EL (cell line): ENCODE results near the gene TXNDC5.
"Not testable (repeated sequence)": the region's sequence is repeated elsewhere in the genome, so short reads cannot be mapped to it uniquely, and the experiment has no call there.

Experiments used
- DNase-seq: peaks from one replicate; pipeline ENCODE4 v3.0.0-alpha.2; 2016

Gene TXNDC5

DNA sequence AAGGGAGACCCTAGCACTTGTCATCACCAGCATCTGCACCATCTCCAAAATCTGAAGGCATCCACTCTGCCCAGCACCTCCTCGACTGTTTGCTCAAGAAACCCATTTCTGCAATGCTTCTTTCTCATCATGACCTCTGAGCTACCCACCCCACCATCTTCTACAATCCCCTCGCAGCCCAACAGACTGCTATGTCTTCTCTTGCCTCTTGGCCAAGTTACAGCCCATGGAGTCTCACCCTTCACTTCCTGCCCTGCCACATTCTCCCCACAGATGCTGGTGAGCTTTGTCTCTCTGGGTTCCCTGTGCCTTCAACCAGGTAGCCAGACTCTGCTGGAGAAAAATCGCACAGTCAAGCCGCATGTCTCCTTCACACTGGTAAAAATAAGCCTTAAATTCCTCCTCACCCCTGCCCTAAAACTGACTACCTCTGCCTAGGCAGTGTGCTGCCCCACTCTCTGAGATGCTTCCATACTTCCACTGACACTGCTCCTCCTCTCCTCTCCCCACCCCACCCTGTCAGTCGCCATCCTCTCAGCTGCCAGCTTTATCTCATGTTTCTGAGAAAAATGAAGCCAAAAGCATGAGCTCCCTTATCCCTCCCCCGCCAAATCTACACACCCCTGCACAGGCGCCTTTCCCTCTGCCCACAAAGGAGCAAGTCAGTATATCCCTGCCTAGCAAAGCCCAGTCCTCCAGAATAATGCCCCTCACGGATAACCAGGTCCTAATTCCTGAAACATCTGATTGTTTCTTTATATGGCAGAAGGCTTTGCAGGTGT, 2.3 kb upstream of the TXNDC5 start:
- no peak for DNase-seq

DNA sequence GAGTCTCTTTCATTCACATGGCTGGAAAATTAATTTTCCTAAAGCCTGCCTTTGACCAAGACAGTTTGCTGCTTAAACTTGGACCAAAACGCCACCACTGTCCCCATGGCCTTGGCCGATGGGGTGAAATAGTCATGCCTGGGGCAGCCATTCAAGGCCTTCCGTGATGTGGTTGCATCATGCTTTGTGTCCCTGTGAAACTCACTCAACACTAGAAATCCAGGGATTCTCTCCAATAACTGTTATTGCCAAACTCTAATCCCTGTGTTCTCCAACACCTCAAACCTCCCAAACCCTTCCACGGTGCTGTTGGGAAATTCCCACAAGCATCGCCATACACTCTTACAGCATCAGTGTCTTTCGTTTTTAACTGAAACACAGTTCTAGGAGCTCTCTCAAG, 1.4 kb upstream of the TXNDC5 start:
- no peak for DNase-seq

DNA sequence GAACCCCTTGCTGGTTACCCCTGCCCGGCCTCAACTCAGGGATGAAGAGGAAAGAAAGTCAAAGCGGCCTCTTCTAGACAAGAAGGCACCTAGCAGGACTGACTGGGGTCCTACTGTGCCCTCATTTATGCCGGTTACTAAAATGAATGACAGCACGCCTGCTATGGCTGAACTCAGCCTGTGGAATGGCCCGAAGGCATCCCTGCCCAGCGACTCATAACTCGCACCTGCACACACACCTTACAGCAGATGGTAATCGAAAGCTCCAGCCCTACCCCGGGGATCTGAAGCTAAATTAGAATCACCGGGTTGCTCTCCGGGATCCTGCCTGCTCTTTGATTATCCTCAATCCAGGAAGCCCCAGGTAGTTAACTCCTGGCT, 747 bp upstream of the TXNDC5 start:
- DNase-seq: no peak

DNA sequence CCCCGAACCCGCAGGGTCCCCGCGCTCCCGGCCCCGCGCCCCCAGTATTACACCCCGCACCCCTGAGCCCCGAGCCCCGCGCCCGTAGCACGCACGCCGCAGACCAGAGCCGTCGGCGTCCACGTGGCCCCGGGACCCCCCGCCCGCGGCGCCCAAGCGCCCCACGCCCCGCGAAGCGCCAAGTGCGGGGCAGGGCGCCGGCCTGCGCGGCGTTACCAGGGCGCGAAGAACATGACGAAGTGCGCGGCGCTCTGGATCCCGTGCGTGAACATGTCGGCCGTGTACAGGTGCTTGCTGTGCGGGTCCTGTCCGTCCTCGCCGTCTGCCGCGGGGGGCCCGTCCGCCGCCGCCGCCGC, 312 bp downstream of the TXNDC5 start:
- no peak for DNase-seq

DNA sequence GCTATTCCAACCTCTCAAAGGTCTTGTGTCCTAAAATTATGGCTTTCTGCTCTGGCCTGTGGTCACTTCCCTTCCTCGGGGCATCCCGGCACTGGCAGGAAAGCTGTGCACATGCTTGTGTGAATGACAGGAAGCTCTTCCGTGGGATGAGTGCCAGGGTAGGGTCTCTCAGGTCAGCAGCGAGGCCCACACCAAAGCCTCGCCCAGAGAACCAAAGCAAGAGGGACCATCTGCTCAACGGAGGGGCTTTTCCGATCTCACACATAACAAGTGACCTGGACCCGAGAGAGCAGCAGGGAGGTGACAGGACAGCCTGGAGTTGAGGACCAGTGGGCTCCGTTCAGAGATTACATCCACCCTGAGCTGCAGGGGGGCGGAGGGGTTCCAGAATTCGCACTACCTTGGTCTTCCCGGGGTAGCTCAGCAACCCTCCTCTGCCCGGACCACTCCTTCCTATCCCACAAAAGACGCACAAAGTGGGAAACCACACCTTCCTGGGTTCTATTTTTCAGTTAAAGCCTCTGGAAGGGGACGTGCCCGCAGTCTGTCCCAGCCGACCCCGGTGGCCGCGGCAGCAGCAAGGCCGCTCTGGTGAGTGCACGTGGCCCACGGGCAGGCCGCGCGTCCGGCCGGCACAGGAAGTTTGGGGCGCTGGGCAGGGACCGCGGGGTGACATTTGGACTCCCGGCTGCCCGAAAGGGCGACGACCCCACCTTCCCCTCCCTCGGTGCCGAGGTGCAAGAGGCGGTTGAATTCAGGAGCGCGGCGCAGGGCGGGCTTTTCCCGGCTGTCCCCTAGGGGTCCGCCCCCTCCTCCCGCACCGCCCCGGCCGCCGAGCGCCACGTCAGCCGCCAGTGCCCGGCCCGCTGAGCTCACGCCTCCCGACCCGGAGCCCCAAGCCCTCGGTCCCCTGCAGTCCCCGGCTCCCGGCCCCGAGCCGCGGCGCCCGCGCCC, 988 bp downstream of the TXNDC5 start:
- peak; percentile 57 for DNase-seq

DNA sequence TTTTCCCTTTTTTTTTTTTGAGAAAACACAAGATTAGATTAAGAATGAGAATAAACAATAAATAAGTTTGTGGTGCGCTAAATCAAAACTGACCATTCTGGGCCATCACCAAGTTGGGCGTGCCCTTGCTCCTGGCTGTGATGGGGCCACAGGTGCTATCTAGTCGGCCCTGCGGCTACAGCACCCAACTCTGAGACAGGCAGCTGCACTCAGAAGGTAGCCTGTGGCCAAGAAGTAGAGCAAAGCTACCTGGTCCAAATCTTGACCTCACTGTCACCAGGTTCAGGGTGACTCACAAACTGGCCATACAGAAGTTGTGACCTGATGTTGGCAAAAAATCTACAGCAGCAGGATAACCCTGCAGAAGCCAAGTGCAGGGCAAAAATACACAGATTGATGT, 3.4 kb downstream of the TXNDC5 start:
- no peak for DNase-seq

DNA sequence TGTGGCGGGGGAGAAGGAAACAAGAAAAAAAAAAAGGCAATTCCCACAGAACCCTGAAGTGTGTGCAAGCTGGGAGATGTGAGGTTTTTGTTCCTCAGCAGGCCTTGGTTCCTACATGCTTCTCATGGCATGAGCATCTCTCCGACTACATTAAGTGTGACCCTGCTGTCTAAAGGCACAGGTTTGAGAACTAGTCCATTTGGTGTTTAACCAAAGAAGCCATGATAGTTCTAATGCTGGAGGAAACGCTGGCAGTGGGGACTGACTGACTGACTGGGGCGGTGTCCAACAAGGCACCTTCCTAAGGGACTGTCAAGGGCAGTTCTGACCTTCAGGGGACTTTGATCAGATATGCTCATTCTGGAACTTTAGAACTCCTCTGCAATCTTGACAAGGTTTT, 3.8 kb downstream of the TXNDC5 start:
- DNase-seq: no peak

DNA sequence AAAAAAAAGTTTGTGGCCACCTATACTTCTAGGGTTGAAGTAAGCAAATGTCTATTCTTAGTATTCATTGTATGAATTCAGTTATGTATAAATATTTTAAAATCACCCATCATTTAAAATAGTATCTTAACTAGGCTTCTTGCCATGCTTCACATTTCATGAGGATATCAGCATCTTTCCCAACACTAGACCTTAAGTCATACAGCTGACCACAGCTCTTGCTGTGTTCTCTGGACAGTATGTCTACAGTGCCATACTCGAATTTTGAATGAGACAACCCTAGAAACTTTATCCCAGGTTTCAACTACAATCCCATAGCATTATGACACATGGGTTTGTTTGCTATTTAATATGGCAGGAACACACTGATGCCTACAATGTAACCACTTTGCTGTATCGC, 5.2 kb downstream of the TXNDC5 start:
- DNase-seq: no peak

DNA sequence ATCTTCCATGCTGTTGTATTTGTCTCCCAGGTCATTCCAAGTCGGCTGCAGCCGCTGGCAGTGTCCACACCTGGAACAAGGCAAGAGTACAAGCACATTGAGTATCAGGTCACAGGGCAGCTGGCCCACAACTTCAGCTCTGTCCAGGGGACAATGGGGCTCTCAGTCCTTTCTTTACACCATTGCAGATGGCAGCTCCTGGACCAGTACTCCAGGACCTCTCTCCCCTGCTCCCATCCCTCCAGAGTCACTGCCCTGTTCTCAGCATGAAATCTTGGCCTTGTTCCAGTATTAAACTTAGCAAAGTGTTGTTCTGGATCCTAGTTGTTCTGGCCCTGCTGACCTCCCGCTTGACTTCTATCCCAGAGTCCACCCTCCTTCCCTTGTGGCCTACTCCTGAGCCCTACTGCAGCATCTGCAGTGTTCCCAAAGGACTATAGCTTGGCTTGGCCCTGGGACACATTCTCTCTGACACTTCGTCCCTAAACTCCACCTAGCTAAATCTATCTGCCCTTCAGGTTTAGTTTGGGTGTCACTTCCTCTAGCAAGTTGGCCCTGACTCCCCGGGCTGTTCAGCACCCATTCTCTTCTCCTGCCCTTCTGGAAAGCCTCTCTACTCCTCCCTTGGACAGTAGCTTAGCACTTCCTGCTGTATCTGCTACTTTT, 5.8 kb downstream of the TXNDC5 start:
- no peak for DNase-seq

DNA sequence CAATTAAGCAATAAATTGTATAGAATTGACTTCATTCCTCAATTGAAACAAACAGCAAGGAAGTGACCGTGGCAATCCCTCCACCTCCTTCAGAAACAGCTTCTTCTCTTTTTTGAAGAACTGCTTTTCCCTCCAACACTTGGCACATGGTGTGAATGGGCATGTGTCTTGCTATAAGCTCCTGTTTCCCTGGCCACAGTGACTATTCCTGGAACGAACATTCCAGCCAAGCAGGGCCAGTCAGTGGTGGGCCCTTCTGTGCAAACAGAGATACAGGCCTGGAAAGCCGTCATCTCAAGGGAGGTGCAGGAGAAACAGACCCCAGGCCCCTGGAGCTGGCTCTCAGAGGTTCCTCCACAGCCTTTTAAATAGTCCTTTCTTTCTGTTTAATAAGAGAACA, 6.9 kb downstream of the TXNDC5 start:
- no peak for DNase-seq

DNA sequence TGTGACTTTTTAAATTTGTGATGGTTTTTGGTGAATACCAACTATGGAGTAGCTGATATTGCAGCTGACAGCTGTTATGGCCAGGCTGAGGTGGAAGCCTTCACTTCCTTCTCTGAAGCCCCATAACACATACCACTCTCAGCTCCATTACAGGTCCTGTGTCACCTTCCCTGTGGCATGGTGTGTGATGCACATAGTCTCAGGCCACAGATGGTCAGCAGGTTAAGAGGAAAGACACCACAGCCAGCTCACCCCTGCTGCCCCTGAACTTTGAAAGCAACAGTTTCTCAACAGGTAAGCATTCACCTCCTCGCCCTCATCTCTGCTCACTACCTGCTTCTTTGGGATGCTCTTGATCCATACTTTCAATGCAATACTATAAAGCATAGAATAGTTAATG, 7.7 kb downstream of the TXNDC5 start:
- DNase-seq: no peak

DNA sequence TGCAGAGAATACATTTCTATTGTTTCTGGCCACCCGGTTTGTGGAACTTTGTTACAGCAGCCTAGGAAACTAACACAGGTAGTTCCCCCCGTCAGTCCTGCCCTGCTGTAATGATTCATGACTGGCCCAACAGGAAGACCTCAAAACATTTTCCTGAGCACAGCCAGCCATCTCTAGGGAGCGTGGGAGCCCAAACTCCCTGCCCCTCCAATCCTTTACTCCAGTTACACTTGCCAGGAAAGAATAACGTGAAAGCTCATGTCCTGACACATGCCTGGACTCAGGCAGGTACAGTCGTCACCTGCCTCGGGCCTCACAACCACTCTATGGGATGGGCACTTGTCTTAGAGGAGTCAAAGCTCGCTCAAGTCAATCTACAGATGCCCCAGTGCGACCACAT, 8.4 kb downstream of the TXNDC5 start:
- DNase-seq: no peak

DNA sequence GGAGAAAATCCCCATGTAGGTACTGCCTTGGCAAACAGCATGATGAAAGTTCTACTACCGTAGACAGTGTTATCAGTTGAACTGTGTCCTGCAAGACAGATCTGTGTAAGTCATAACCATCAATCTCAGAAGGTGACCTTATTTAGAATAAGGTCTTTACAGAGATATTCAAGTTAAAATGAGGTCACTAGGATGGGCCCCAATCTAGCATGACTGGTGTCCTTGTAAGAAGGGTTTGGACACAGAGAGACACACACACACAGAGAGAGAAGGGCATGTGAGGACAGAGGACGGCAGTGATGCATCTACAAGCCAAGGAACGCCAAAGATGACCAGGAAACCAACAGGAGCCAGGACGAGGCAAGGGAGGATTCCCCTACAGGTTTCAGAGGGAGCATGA, 8.8 kb downstream of the TXNDC5 start:
- DNase-seq: no peak

DNA sequence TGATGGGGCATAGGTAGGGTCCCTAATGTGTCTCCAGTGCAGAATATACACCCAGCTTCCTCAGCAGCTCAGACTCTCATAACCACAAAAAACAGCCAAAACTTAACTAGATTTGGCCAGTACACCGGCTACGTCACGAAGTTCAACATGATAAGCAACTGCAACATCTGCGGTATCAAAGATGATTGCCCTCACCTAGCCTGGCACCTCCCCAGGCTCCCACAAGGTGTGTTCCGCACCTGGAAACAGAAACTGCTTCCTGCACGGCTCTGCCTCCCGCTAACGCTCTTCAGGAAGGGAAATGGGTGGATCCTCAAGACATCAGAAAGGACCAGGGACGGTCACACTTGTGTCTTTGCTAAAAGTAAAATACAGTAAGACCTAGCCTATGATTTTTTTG, 9.5 kb downstream of the TXNDC5 start:
- DNase-seq: no peak

DNA sequence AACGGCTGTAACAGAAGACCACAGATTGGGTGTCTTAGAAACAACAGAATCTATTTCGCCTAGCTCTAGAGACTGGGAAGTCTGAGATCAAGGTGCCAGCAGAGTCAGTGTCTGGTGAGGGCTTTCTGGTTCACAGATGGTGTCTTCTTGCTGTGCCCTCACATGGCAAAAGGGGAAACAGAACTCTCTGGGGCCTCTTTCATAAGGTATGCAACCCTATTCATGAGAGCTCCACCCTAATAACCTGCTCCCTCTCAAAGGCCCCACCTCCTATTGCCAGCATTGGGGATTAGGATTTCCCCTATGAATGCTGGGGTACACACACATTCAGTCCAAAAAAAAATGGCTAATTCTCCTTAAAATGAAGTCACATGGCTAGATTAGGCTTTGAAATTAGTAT, 10.0 kb downstream of the TXNDC5 start:
- no peak for DNase-seq

DNA sequence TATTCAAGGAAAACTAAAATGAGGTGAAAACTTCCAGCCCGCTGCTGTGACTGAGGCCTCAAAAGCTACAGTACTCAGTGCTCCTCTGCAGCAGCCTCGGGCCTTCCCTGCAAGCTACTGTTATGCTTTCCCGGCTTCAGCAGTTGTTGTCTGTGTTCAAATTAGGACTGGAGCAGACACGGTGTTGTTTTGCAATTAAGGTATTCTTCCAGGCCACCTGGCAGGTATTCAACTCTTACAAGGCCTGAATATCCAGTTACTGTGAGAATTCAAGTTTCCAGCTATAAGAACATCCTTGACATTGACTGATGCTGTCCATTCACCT, 10.7 kb downstream of the TXNDC5 start:
- DNase-seq: no peak

DNA sequence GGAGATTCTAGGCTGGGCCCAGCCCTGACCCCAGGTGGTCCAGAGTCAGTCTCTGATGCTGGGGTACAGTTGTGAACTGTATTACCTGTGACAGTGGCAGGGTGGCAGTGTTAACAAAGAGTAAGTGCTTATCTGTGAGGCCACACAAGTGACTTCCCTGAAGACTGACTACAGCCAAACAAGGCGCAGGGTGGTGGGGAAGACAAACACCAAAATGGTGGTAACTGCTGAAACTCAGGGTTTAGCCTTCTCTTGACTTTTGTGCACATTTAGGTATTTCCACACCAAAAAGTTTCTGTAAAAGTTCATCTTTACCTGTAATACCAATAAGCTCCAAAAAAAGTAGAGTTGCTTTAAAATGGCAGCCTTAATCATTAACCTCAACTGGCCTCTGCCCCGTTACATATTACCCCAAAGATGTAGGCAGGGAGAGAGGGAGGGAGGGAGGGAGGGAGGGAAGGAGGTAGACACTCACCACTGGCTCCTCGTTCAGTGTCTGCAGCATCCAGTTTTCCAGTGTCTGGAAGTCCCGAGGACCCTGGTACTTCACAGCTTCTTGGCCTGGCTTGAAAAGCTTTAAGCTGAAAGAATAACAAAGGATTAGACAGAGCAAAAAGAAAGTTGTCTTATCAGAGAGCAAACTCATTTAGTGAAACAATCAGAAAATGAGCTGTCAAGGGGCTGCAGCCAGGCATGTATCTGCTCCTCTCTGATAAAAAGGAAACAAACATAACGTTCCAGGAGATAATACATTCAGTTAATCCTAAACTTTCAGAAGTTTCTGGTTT, 11.3 kb downstream of the TXNDC5 start:
- DNase-seq: no peak

DNA sequence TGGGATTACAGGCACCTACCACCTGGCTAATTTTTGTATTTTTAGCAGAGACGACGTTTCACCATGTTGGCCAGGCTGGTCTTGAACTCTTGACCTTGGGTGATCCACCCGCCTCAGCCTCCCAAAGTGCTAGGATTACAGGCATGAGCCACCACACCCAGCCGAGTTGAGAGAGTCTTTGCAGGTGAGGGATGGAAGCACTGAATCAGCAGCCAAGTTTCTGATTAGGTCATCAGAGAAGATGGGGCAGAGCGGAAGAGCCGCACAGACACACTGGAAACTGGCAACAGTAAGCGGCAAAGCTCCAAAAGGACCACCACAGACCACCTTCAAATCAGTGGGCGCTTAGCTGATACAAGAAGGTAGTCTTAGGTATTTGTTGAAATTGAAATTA, 12.4 kb downstream of the TXNDC5 start:
- not testable (repeated sequence) for DNase-seq

DNA sequence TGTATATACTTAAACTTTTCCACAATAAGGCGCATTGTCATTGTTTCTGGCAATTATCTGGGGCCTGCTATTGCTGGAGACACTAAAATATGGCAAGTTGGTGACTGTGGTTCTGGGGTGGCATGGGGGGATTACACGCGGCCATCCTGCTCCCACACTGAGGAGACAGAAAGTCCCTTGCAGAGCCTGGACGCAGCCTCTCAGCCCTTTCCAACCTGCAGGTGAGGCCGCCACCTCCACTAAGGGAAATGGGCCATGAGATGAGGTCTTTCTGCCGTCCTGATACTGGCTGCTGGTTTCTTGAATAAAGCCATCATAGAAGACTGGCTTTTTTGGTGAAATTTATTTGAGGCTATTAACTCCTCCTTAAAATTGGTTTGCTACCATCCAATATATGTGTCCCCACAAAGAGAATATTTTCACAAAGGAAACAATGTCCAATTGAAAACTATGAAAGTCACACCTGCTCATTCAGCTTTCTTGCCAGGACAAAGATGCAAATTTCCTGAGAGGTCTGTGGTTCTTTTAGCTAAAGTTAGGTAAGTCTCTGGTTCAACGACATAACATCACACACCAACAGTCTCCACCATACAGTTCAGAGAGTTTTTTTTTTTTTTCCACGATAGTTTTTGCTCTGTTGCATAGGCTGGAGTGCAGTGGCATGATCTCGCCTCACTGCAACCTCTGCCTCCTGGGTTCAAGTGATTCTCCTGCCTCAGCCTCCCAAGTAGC, 13.0 kb downstream of the TXNDC5 start:
- DNase-seq: no peak

DNA sequence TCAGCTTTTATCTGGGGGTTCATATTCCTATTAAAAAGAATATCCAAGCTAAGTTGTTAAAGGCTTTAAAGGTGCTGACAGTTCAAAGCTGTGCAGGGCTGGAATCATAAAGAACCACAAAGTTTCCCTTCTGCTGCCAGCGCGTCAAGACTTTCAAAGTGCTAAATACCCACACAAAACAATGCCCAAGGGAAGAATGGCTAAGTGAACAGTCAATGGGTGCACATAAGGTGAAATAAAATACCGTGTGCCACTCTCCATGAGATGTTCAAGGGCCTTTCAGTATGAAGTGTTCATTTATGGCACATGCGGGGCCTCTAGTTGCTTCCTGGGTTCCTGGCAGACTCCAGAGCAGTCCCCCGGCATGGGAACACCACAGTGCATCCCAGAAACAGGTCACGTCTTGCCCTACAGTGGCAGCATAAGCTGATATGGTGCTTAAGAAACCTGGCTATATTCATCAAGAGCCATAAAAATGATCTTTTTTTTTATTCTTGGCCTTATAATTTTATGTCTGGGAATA, 14.1 kb downstream of the TXNDC5 start:
- DNase-seq: no peak

DNA sequence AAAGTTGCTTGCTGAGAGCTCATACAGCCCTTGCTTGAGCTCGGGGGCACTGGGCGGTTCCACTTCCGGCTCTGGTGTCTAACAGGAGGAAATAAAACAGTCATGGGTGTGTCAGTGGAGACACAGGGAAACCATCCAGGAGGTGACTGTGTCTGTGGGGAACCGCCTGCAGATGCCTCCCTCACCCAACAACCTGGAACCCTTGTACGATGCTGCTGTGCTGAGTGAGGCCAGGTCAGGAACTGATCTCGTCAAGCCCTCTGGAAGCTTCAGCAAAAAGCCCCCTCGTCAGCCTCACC, 15.5 kb downstream of the TXNDC5 start:
- DNase-seq: no peak
